Caco-2 (cell line): Measurements from ENCODE around the gene CATSPERD. TPM values are rescaled to one million over a fixed set of nuclear protein-coding genes. Genes with fewer than 3 reads are reported as not detected.
A peak's percentile ranks its signal among the peaks of the same experiment; 100 is the strongest.

ENCODE experiments used
- BruUV-seq: library from RNA; stranded (reverse); fragments of 400-500 nt; replicated peaks from 2 replicates; lab custom pipeline; 2021; lab: Mats Ljungman, UMichigan
- CTCF ChIA-PET: fragments of 300-600 bp; sonication (Branson Sonifier 250); formaldehyde crosslinking; loops from one replicate; lab custom pipeline; 2022; ENCODE audit warnings: antibody characterized with exemption; lab: Charles Lee
- POLR2A ChIA-PET: fragments of 300-600 bp; sonication (Branson Sonifier 250); formaldehyde crosslinking; loops from one replicate; lab custom pipeline; 2022; ENCODE audit warnings: antibody characterized with exemption; lab: Charles Lee
- DNase-seq, 2 experiments: peaks; one replicate each; pipeline versions ENCODE4 v3.0.0 to v3.0.0-alpha.2; 2020 to 2022
- H3K27me3 ChIP-seq: replicated peaks from 2 replicates; pipeline ENCODE4 v1.6.0; 2011; ENCODE audit warnings: low read length; ENCODE audit not compliant: control insufficient read depth, insufficient read depth
- H3K36me3 ChIP-seq: 2 replicates; pipeline ENCODE4 v1.5.1; 2011; ENCODE audit warnings: low read length; ENCODE audit not compliant: control insufficient read depth, insufficient read depth
- H3K4me1 ChIP-seq: fragments of 250-450 bp; sonication (Bioruptor Pico); 2 replicates; pipeline ENCODE4 v1.5.1; 2020; ENCODE audit warnings: mild to moderate bottlenecking
- H3K4me3 ChIP-seq: 2 replicates; pipeline ENCODE4 v1.5.1; 2011; ENCODE audit warnings: low read depth, mild to moderate bottlenecking, control low read depth, low read length
- H3K9me3 ChIP-seq: fragments of 250-450 bp; sonication (Bioruptor Pico); 2 replicates; pipeline ENCODE4 v1.5.1; 2020; ENCODE audit warnings: mild to moderate bottlenecking, moderate library complexity
- H3K27ac Mint-ChIP-seq: one replicate; pipeline ENCODE4 v1.8.0; 2022; ENCODE audit warnings: mixed read lengths; ENCODE audit not compliant: unreplicated experiment
- H3K27me3 Mint-ChIP-seq: one replicate; pipeline ENCODE4 v1.8.0; 2022; ENCODE audit warnings: mixed read lengths; ENCODE audit not compliant: insufficient read depth, unreplicated experiment
- H3K36me3 Mint-ChIP-seq: one replicate; pipeline ENCODE4 v1.8.0; 2022; ENCODE audit warnings: mild to moderate bottlenecking, mixed read lengths; ENCODE audit not compliant: insufficient read depth, unreplicated experiment
- H3K4me1 Mint-ChIP-seq: one replicate; pipeline ENCODE4 v1.8.0; 2022; ENCODE audit warnings: low read depth, mixed read lengths; ENCODE audit not compliant: unreplicated experiment
- H3K4me3 Mint-ChIP-seq: one replicate; pipeline ENCODE4 v1.8.0; 2022; ENCODE audit warnings: mild to moderate bottlenecking, moderate library complexity, mixed read lengths; ENCODE audit not compliant: unreplicated experiment
- H3K9me3 Mint-ChIP-seq: one replicate; pipeline ENCODE4 v1.8.0; 2022; ENCODE audit warnings: mixed read lengths; ENCODE audit not compliant: unreplicated experiment
- CTCF ChIP-seq, 2 experiments: fragments of 200-600 bp in 1 of 2; IDR thresholded peaks; 1 replicate in 1 of 2; 2 replicates in 1 of 2; pipeline versions ENCODE4 v1.5.1 to v1.8.0; 2011 to 2022; ENCODE audit warnings: antibody characterized with exemption in 1 of 2, control low read depth in 1 of 2, inconsistent platforms in 1 of 2, low read depth in 1 of 2, low read length in 1 of 2, mild to moderate bottlenecking in 1 of 2, moderate library complexity in 1 of 2; ENCODE audit not compliant: insufficient read depth in 1 of 2, severe bottlenecking in 1 of 2, unreplicated experiment in 1 of 2
- intact Hi-C: fragments of 100-400 bp; cut with micrococcal nuclease; formaldehyde crosslinking; loops from one replicate; pipeline ENCODE4 v1.10.0; 2022; ENCODE audit not compliant: unreplicated experiment
- total RNA-seq: library from RNA; stranded (reverse); gene quantifications from 2 replicates; pipeline ENCODE4 v1.2.3, GENCODE V29; 2022

CATSPERD gene
- total RNA-seq, 1 experiment from 2014 or later = not detected

GRCh38 chr19:5826531-5827341 lies 106.3 kb downstream of the CATSPERD start:
- H3K4me3 Mint-ChIP-seq = peak overlapping the region; percentile 88
- no peaks in the 10 kb centered on the region for H3K27me3 Mint-ChIP-seq
- TF ChIP-seq CTCF (IDR thresholded peaks at IDR 0.05; ENCODE audit: insufficient read depth in 1 of 2, low read depth in 1 of 2, low read length in 1 of 2, severe bottlenecking in 1 of 2, unreplicated experiment in 1 of 2) = no peak
- no peaks in the 10 kb centered on the region for H3K36me3 ChIP-seq
- peaks cover 5% of the 10 kb centered on the region; the same call in 1 of the 2 replicates for H3K4me1 ChIP-seq
- intact Hi-C loops = loop anchor here (5.0 kb wide), 1 partner anchor 76 kb away; the partner anchor contains the start of genes NDUFA11 and VMAC
- H3K27ac Mint-ChIP-seq = peak overlapping the region; percentile 67
- no TSS peak for BruUV-seq
- no peaks in the 10 kb centered on the region for H3K9me3 ChIP-seq
- H3K4me3 ChIP-seq = peak overlapping the region; percentile 88
- H3K4me1 Mint-ChIP-seq = peaks cover 7% of the 10 kb centered on the region
- H3K9me3 Mint-ChIP-seq = no peaks in the 10 kb centered on the region
- H3K36me3 Mint-ChIP-seq = peaks cover 12% of the 10 kb centered on the region
- POLR2A ChIA-PET = interaction anchor here (0.9 to 1.5 kb wide), 3 partner anchors 23 to 106 kb away, joined by 3 to 15 read pairs (median 5); partner anchors contain the start of genes CATSPERD and LONP1
- CTCF ChIA-PET = interaction anchor here (2.8 kb wide), 1 partner anchor 23 kb away, joined by 39 read pairs; no protein-coding TSS in a partner anchor
- no peaks in the 10 kb centered on the region for H3K27me3 ChIP-seq
- peak; percentile 49 to 69 for DNase-seq

- BruUV-seq = no TSS peak
- CTCF ChIA-PET = interaction anchor here (0.6 to 2.8 kb wide), 3 partner anchors 23 to 513 kb away, joined by 4 to 39 read pairs (median 18); partner anchors contain the start of genes NDUFA11 and VMAC
- H3K4me1 ChIP-seq = peaks cover 5% of the 10 kb centered on the region; the same call in 1 of the 2 replicates
- peaks cover 12% of the 10 kb centered on the region for H3K36me3 Mint-ChIP-seq
- H3K9me3 ChIP-seq = no peaks in the 10 kb centered on the region
- POLR2A ChIA-PET = interaction anchor here (0.5 to 1.5 kb wide), 7 partner anchors 13 to 391 kb away, joined by 3 to 27 read pairs (median 5); partner anchors contain the start of genes CATSPERD, LONP1, NDUFA11 and VMAC
- peak overlapping the region; percentile 88 for H3K4me3 Mint-ChIP-seq
- no peaks in the 10 kb centered on the region for H3K27me3 ChIP-seq
- peak overlapping the region; percentile 88 for H3K4me3 ChIP-seq
- no peaks in the 10 kb centered on the region for H3K27me3 Mint-ChIP-seq
- TF ChIP-seq CTCF (IDR thresholded peaks at IDR 0.05; ENCODE audit: insufficient read depth in 1 of 2, low read depth in 1 of 2, low read length in 1 of 2, severe bottlenecking in 1 of 2, unreplicated experiment in 1 of 2) = no peak
- no peaks in the 10 kb centered on the region for H3K9me3 Mint-ChIP-seq
- no peak for DNase-seq
- peak overlapping the region; percentile 67 for H3K27ac Mint-ChIP-seq
- H3K36me3 ChIP-seq = no peaks in the 10 kb centered on the region
- H3K4me1 Mint-ChIP-seq = peaks cover 7% of the 10 kb centered on the region
- intact Hi-C loops = loop anchor here (5.0 kb wide), 1 partner anchor 75 kb away; the partner anchor contains the start of genes NDUFA11 and VMAC
Measured at GRCh38 chr19:5827342-5827890, 107.0 kb downstream of the CATSPERD start.
